Bronchial epithelial cell (primary cell): ENCODE results near the gene WNT7A. TPM values are rescaled to one million over a fixed set of nuclear protein-coding genes. Genes with fewer than 3 reads are reported as not detected.

Experiments used
- DNase-seq: peaks from one replicate; pipeline ENCODE4 v3.0.0-alpha.2; 2010; ENCODE audit warnings: low read depth
- FAIRE-seq: peaks from 2 replicates; lab custom pipeline; 2011; peaks lifted over from hg19 to GRCh38; lab: Jason Lieb, UNC
- H3K27me3 ChIP-seq: 2 replicates; pipeline ENCODE4 v1.5.1; 2011; ENCODE audit warnings: low read length; ENCODE audit not compliant: control insufficient read depth, insufficient read depth
- H3K36me3 ChIP-seq: 2 replicates; pipeline ENCODE4 v1.5.1; 2011; ENCODE audit warnings: low read length; ENCODE audit not compliant: control insufficient read depth, insufficient read depth
- H3K4me3 ChIP-seq: 2 replicates; pipeline ENCODE4 v1.5.1; 2011; ENCODE audit warnings: mild to moderate bottlenecking, low read depth, low read length, control low read depth
- CTCF ChIP-seq: IDR thresholded peaks from 2 replicates; pipeline ENCODE4 v1.5.1; 2011; ENCODE audit warnings: mild to moderate bottlenecking, moderate library complexity, low read length, control low read depth, inconsistent platforms; ENCODE audit not compliant: insufficient read depth, severe bottlenecking
- total RNA-seq: library from RNA; depleted of rRNA; stranded (reverse); fragments of >200 nt; gene quantifications from 2 replicates; pipeline ENCODE4 v1.2.1, GENCODE V29; 2014

WNT7A gene
- total RNA-seq, 1 donor from 2014 or later = 13.4 TPM

- H3K36me3 ChIP-seq = peaks cover 5% of the 10 kb centered on the region
- FAIRE-seq (no peak), DNase-seq (no peak)
- no peak overlapping the region for H3K4me3 ChIP-seq
- TF ChIP-seq CTCF = no peak
- no peaks in the 10 kb centered on the region for H3K27me3 ChIP-seq
These were observed 48.4 kb downstream of the WNT7A start for GRCh38 chr3:13831386-13831996.

- H3K36me3 ChIP-seq = peaks cover 4% of the 10 kb centered on the region
- no peaks in the 10 kb centered on the region for H3K27me3 ChIP-seq
These were observed 50.6 kb downstream of the WNT7A start for GRCh38 chr3:13829311-13829710.

GRCh38 chr3:13828501-13829265, 51.2 kb downstream of the WNT7A start:
- Histone ChIP-seq H3K36me3 (peaks cover 3% of the 10 kb centered on the region), H3K27me3 (no peaks in the 10 kb centered on the region), H3K4me3 (no peak overlapping the region)
- FAIRE-seq = no peak
- no peak for DNase-seq
- TF ChIP-seq CTCF = no peak

More at GRCh38 chr3:13829311-13829710, 50.6 kb downstream of the WNT7A start:
- no peak for TF ChIP-seq CTCF
- no peak overlapping the region for H3K4me3 ChIP-seq
- DNase-seq = no peak
- FAIRE-seq = no peak

- Histone ChIP-seq H3K36me3 (peaks cover 4% of the 10 kb centered on the region), H3K27me3 (no peaks in the 10 kb centered on the region), H3K4me3 (no peak overlapping the region)
- no peak for TF ChIP-seq CTCF
- FAIRE-seq (no peak), DNase-seq (no peak)
These were observed 52.2 kb downstream of the WNT7A start for GRCh38 chr3:13827699-13828098.

GRCh38 chr3:13827256-13827655, 52.6 kb downstream of the WNT7A start:
- no peak overlapping the region for H3K4me3 ChIP-seq
- DNase-seq (no peak), FAIRE-seq (no peak)
- no peaks in the 10 kb centered on the region for H3K27me3 ChIP-seq
- H3K36me3 ChIP-seq = peaks cover 4% of the 10 kb centered on the region
- TF ChIP-seq CTCF = no peak
